Spleen (tissue), 11 donors: Measurements from ENCODE around the gene FADS6. TPM values are rescaled to one million over a fixed set of nuclear protein-coding genes. Genes with fewer than 3 reads are reported as not detected.

ENCODE experiments used
- DNase-seq: peaks from one replicate; pipeline ENCODE4 v3.0.0-alpha.2; 2020
- H3K27ac ChIP-seq, 8 donors: fragments of 200-600 bp; sonication (generic) in 7 of 8; 1 replicate in 4 of 8; 2 replicates in 4 of 8; pipeline versions ENCODE4 v1.5.0 to v1.8.0; 2016 to 2021; ENCODE audit warnings: inconsistent platforms in 4 of 8, mild to moderate bottlenecking in 4 of 8, moderate library complexity in 1 of 8
- H3K27me3 ChIP-seq, 7 donors: fragments of 200-600 bp; sonication (generic) in 6 of 7; replicated peaks in 1 of 7; 1 replicate in 4 of 7; 2 replicates in 3 of 7; pipeline versions ENCODE4 v1.5.0 to v1.8.0; 2016 to 2021; ENCODE audit warnings: inconsistent platforms in 3 of 7, mild to moderate bottlenecking in 1 of 7
- H3K36me3 ChIP-seq, 6 donors: fragments of 200-600 bp; sonication (generic) in 5 of 6; 1 replicate in 4 of 6; 2 replicates in 2 of 6; pipeline versions ENCODE4 v1.5.0 to v1.8.0; 2016 to 2021; ENCODE audit warnings: inconsistent platforms in 2 of 6
- H3K4me1 ChIP-seq, 6 donors: fragments of 200-600 bp; sonication (generic) in 5 of 6; 1 replicate in 3 of 6; 2 replicates in 3 of 6; pipeline versions ENCODE4 v1.5.0 to v1.8.0; 2016 to 2021; ENCODE audit warnings: inconsistent platforms in 3 of 6
- H3K4me3 ChIP-seq, 8 donors: fragments of 200-600 bp; sonication (generic) in 7 of 8; 1 replicate in 4 of 8; 2 replicates in 4 of 8; pipeline versions ENCODE4 v1.5.0 to v1.8.0; 2016 to 2021; ENCODE audit warnings: inconsistent platforms in 4 of 8, mild to moderate bottlenecking in 4 of 8, moderate library complexity in 2 of 8
- H3K9me3 ChIP-seq, 8 donors: fragments of 200-600 bp; sonication (generic) in 7 of 8; 1 replicate in 4 of 8; 2 replicates in 4 of 8; pipeline versions ENCODE4 v1.5.0 to v1.8.0; 2016 to 2021; ENCODE audit warnings: inconsistent platforms in 4 of 8
- CTCF ChIP-seq, 11 experiments: fragments of 200-600 bp in 7 of 11; fragments of 450-650 bp in 4 of 11; sonication (generic) in 4 of 11; IDR thresholded peaks in 8 of 11; conservative IDR thresholded peaks in 3 of 11; 1 replicate in 7 of 11; 2 replicates in 4 of 11; pipeline versions ENCODE4 v1.4.0 to v1.8.0; 2016 to 2021; ENCODE audit warnings: antibody characterized with exemption in 11 of 11, inconsistent platforms in 4 of 11, mild to moderate bottlenecking in 1 of 11
- POLR2A ChIP-seq, 3 donors: fragments of 450-650 bp; IDR thresholded peaks; one replicate each; pipeline ENCODE4 v1.5.1; 2017; ENCODE audit warnings: antibody characterized with exemption in 3 of 3, mild to moderate bottlenecking in 1 of 3
- POLR2AphosphoS5 ChIP-seq, 3 donors: sonication (generic); formaldehyde crosslinking; IDR thresholded peaks; one replicate each; pipeline ENCODE4 v1.5.1; 2017; ENCODE audit warnings: antibody characterized with exemption in 3 of 3
- WGBS, 5 donors: extraction: QIAGEN DNeasy Blood & Tissue Kit in 3 of 5; methylation state at CpG; one replicate each; pipeline versions ENCODE4 v1.1.5 to v1.1.7; 2013 to 2018; 5-methylcytosine and 5-hydroxymethylcytosine counted together
- intact Hi-C: fragments of 100-400 bp; cut with DNase I; formaldehyde crosslinking; loops from one replicate; pipeline ENCODE4 v1.15.0; 2023; ENCODE audit warnings: low total_unique reads
- polyA plus RNA-seq, 3 donors: library from polyadenylated mRNA; stranded (reverse); fragments of 200-250 nt; gene quantifications; one replicate each; pipeline ENCODE4 v1.2.1, GENCODE V29; 2013
- total RNA-seq, 7 donors: library from RNA; depleted of rRNA in 3 of 7; stranded (reverse); fragments of >200 nt in 3 of 7; fragmentation: NEBNext Ultra II Directional in 4 of 7; extraction: Animal tissue kit (Norgen Biotek cat#: 25700) in 4 of 7; gene quantifications; one replicate each; pipeline versions ENCODE4 v1.1.0 to v1.2.1, GENCODE V29; 2016 to 2021
- donor health status: healthy with polysubstance abuse.
- donor health status: DM: no; HTN: no; CAD: no; lungs with moderate emphysema.
- donor health status: DM: no; HTN: no; CAD: no.
- donor health status: Bipolar disorder and iron deficiency.
- donor health status: healthy.
- donor health status: DM: no; HTN: no; CAD: no.
- donor health status: DM: yes; HTN: yes; CAD: no.

FADS6 gene
- total and polyA plus RNA-seq, 10 donors: 0.13 to 8.8 (median 3.3) TPM

- WGBS, 5 donors: 11 to 18% (median 16%) methylated on average over 5 to 9 of the region's 9 CpGs
- peak overlapping the region in 2 of 8 donors; percentile 13 to 55 for H3K4me3 ChIP-seq
- intact Hi-C loops: no loop called here
- no peak for DNase-seq
- no peaks in the 10 kb centered on the region for H3K9me3 ChIP-seq
- peaks cover 0 to 89% (median 52%) of the 10 kb centered on the region in 7 donors for H3K27me3 ChIP-seq
- no peak for TF ChIP-seq POLR2AphosphoS5 (IDR thresholded peaks at IDR 0.05)
- no peak for TF ChIP-seq POLR2A (IDR thresholded peaks at IDR 0.05)
- no peak for TF ChIP-seq CTCF (IDR thresholded peaks at IDR 0.05 in 8 of 11, conservative IDR thresholded peaks at IDR 0.05 in 3 of 11)
- H3K36me3 ChIP-seq: no peaks in the 10 kb centered on the region
- peaks cover 0 to 16% (median 11%) of the 10 kb centered on the region in 6 donors for H3K4me1 ChIP-seq
- no peak overlapping the region for H3K27ac ChIP-seq
These were observed 40.4 kb downstream of the FADS6 start for GRCh38 chr17:74853048-74853397.

- TF ChIP-seq POLR2A (IDR thresholded peaks at IDR 0.05) (no peak), CTCF (IDR thresholded peaks at IDR 0.05 in 8 of 11, conservative IDR thresholded peaks at IDR 0.05 in 3 of 11) (no peak)
- peaks cover 0 to 84% (median 52%) of the 10 kb centered on the region in 7 donors for H3K27me3 ChIP-seq
- H3K4me1 ChIP-seq: peaks cover 0 to 16% (median 11%) of the 10 kb centered on the region in 6 donors
- H3K4me3 ChIP-seq: peak overlapping the region in 4 of 8 donors; percentile 2 to 55 (median 19)
- 4 to 12% (median 11%) methylated on average over 24 to 76 of the region's 76 CpGs for WGBS, 5 donors
- H3K36me3 ChIP-seq: no peaks in the 10 kb centered on the region
- no peak overlapping the region for H3K27ac ChIP-seq
- intact Hi-C loops: no loop called here
- no peak for DNase-seq
- H3K9me3 ChIP-seq: no peaks in the 10 kb centered on the region
These were observed 41.0 kb downstream of the FADS6 start for GRCh38 chr17:74852237-74853047.

GRCh38 chr17:74851612-74852236, 41.7 kb downstream of the FADS6 start:
- Histone ChIP-seq H3K27ac (no peak overlapping the region), H3K27me3 (peaks cover 0 to 77% (median 52%) of the 10 kb centered on the region in 7 donors), H3K4me3 (peak overlapping the region in 2 of 8 donors; percentile 25 to 55), H3K4me1 (peaks cover 0 to 16% (median 11%) of the 10 kb centered on the region in 6 donors), H3K36me3 (no peaks in the 10 kb centered on the region), H3K9me3 (no peaks in the 10 kb centered on the region)
- TF ChIP-seq POLR2AphosphoS5 (IDR thresholded peaks at IDR 0.05) (no peak), CTCF (IDR thresholded peaks at IDR 0.05 in 8 of 11, conservative IDR thresholded peaks at IDR 0.05 in 3 of 11) (no peak), POLR2A (IDR thresholded peaks at IDR 0.05) (no peak)
- intact Hi-C loops: no loop called here
- 64 to 79% (median 69%) methylated on average over 5 to 29 of the region's 29 CpGs for WGBS, 5 donors
- no peak for DNase-seq

GRCh38 chr17:74850914-74851313, 42.5 kb downstream of the FADS6 start:
- no peak for DNase-seq
- Histone ChIP-seq H3K27ac (no peak overlapping the region), H3K4me3 (no peak overlapping the region), H3K9me3 (no peaks in the 10 kb centered on the region), H3K36me3 (no peaks in the 10 kb centered on the region), H3K27me3 (peaks cover 0 to 72% (median 52%) of the 10 kb centered on the region in 7 donors), H3K4me1 (peaks cover 0 to 16% (median 11%) of the 10 kb centered on the region in 6 donors)
- TF ChIP-seq POLR2A (IDR thresholded peaks at IDR 0.05) (no peak), CTCF (IDR thresholded peaks at IDR 0.05 in 8 of 11, conservative IDR thresholded peaks at IDR 0.05 in 3 of 11) (no peak), POLR2AphosphoS5 (IDR thresholded peaks at IDR 0.05) (no peak)
- intact Hi-C loops: no loop called here
- 53 to 66% (median 63%) methylated on average over 3 of the region's 3 CpGs for WGBS, 5 donors
